SK-N-MC (cell line): Measurements from ENCODE around the gene C16orf96.
A peak's percentile ranks its signal among the peaks of the same experiment; 100 is the strongest.

Source experiments
- DNase-seq: peaks from one replicate; pipeline ENCODE4 v3.0.0-alpha.2; 2011; ENCODE audit warnings: low read depth, low spot score
- H3K27ac ChIP-seq: fragments of 200-600 bp; sonication (generic); 2 replicates; pipeline ENCODE4 v1.5.1; 2016; ENCODE audit warnings: mixed run types
- H3K36me3 ChIP-seq: fragments of 200-600 bp; sonication (generic); 2 replicates; pipeline ENCODE4 v1.6.1; 2017; ENCODE audit warnings: antibody characterized with exemption, low read length, mixed read lengths; ENCODE audit not compliant: insufficient read depth
- H3K4me3 ChIP-seq: fragments of 200-600 bp; sonication (generic); 2 replicates; pipeline ENCODE4 v1.5.1; 2016
- H3K9ac ChIP-seq: fragments of 200-600 bp; sonication (generic); 2 replicates; pipeline ENCODE4 v1.8.0; 2017; ENCODE audit warnings: mixed run types, mixed read lengths; ENCODE audit not compliant: insufficient read length
- H3K9me3 ChIP-seq: fragments of 200-600 bp; sonication (generic); 2 replicates; pipeline ENCODE4 v1.6.1; 2017; ENCODE audit warnings: low read depth, mild to moderate bottlenecking, antibody characterized with exemption, low read length, moderate library complexity, mixed read lengths
- EZH2 ChIP-seq: fragments of 200-600 bp; sonication (generic); IDR thresholded peaks from one replicate; pipeline ENCODE4 v1.6.1; 2017; ENCODE audit warnings: antibody characterized with exemption
- FOXP2 ChIP-seq: optimal IDR thresholded peaks from 2 replicates; pipeline ENCODE3; 2011; ENCODE audit warnings: mild to moderate bottlenecking, moderate library complexity; ENCODE audit not compliant: insufficient read depth; ENCODE audit errors: extremely low read length, control extremely low read depth
- POLR2AphosphoS5 ChIP-seq: IDR thresholded peaks from 2 replicates; pipeline ENCODE4 v1.6.1; 2012; ENCODE audit warnings: mild to moderate bottlenecking, low read depth, low read length, borderline replicate concordance

The C16orf96 gene

DNA sequence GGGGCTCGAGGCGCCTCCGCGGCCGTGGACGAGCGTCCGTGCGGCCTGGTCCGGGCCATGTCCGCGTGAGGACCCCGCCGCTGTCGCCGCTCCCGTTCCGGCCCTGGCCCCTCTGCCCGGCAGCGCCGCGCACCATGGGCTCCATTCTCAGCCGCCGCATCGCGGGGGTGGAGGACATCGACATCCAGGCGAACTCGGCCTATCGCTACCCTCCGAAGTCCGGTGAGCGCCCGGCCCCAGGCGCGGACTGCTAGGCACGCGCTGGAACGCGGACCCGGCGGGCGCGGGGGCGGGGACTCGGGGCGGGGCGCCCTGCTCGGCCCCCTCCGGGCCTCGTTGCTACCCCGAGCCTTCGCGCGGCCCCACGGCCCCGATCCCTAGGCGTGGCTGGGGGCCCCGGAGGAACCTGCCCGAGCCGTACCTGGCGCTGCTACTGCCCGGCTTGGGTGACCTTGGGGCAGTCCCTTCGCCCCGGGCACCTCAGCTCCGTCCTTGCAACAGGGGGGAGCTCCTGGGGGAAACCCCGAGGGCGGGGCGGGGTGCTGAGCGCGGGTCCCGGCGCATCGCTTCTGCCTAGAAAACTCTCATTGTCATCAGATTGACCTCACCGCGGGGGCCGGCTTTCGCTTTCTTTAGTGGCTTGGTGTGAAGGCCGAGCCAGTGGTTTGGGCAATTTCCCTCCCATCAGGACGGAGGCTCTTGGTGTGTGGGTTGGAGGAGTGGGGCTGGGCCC lies 68.9 kb downstream of the C16orf96 start:
- Histone ChIP-seq H3K9ac (peak overlapping the region; percentile 75), H3K4me3 (peak overlapping the region; percentile 96), H3K27ac (no peak overlapping the region), H3K36me3 (no peaks in the 10 kb centered on the region), H3K9me3 (no peaks in the 10 kb centered on the region)
- no peak for DNase-seq
- no peak for TF ChIP-seq EZH2
- TF ChIP-seq FOXP2: no peak
- TF ChIP-seq POLR2AphosphoS5: peak; percentile 31; the same call in 1 of the 2 replicates

DNA sequence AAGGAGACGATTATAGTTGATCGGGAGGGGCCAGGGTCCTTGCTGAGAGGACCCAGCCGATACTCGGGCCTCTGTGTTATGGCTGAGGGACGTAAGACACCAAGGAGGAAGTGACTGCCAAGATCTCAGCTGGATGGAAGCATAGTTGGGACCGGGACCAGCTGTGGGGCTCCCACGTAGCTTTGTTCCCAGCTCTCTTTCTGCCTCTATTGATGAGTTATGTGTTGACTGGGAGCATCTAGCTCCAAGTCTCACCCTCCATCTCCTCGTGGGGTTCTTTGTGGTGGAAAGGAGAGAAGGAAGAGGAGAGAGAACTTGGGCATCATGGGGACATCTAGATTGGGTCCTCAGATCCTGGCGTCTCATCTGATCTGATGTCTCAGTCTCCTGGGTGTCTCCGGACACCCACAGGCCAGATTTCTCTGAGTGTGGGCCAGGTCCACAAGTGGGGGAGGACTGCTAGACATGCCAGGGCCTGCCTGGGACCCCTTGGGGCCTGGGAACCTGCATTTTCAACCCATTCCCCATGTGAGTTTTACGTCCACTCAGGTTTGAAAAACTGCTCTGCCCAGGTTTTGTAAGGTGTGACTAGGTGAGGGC lies 69.5 kb downstream of the C16orf96 start:
- Histone ChIP-seq H3K27ac (no peak overlapping the region), H3K9me3 (no peaks in the 10 kb centered on the region), H3K4me3 (peak overlapping the region; percentile 96), H3K36me3 (no peaks in the 10 kb centered on the region), H3K9ac (peak overlapping the region; percentile 75)
- TF ChIP-seq FOXP2: no peak
- no peak for TF ChIP-seq EZH2
- no peak for TF ChIP-seq POLR2AphosphoS5
- no peak for DNase-seq

GRCh38 chr16:4626396-4626795 lies 70.3 kb downstream of the C16orf96 start:
- TF ChIP-seq POLR2AphosphoS5 (no peak), FOXP2 (no peak), EZH2 (no peak)
- no peak overlapping the region for H3K4me3 ChIP-seq
- no peaks in the 10 kb centered on the region for H3K9me3 ChIP-seq
- no peak overlapping the region for H3K9ac ChIP-seq
- no peaks in the 10 kb centered on the region for H3K36me3 ChIP-seq
- DNase-seq: no peak
- no peak overlapping the region for H3K27ac ChIP-seq

GRCh38 chr16:4628283-4628682 lies 72.1 kb downstream of the C16orf96 start:
- no peak overlapping the region for H3K4me3 ChIP-seq
- DNase-seq: no peak
- TF ChIP-seq FOXP2 (no peak), POLR2AphosphoS5 (no peak), EZH2 (no peak)
- H3K36me3 ChIP-seq: no peaks in the 10 kb centered on the region
- H3K9me3 ChIP-seq: no peaks in the 10 kb centered on the region
- H3K27ac ChIP-seq: no peak overlapping the region
- H3K9ac ChIP-seq: no peak overlapping the region

- DNase-seq: no peak
- H3K4me3 ChIP-seq: no peak overlapping the region
- H3K9ac ChIP-seq: no peak overlapping the region
- no peaks in the 10 kb centered on the region for H3K36me3 ChIP-seq
- no peaks in the 10 kb centered on the region for H3K9me3 ChIP-seq
- no peak for TF ChIP-seq FOXP2
- TF ChIP-seq EZH2: no peak
- no peak for TF ChIP-seq POLR2AphosphoS5
- no peak overlapping the region for H3K27ac ChIP-seq
Measured at GRCh38 chr16:4631444-4631843, 75.3 kb downstream of the C16orf96 start.

GRCh38 chr16:4633910-4634635 lies 77.9 kb downstream of the C16orf96 start:
- H3K4me3 ChIP-seq: no peak overlapping the region
- H3K36me3 ChIP-seq: no peaks in the 10 kb centered on the region
- H3K9ac ChIP-seq: no peak overlapping the region
- H3K27ac ChIP-seq: no peak overlapping the region
- DNase-seq: no peak
- TF ChIP-seq EZH2: no peak
- no peak for TF ChIP-seq POLR2AphosphoS5
- no peak for TF ChIP-seq FOXP2
- H3K9me3 ChIP-seq: no peaks in the 10 kb centered on the region

GRCh38 chr16:4634768-4635167 lies 78.6 kb downstream of the C16orf96 start:
- Histone ChIP-seq H3K36me3 (no peaks in the 10 kb centered on the region), H3K9ac (no peak overlapping the region), H3K4me3 (no peak overlapping the region), H3K27ac (no peak overlapping the region), H3K9me3 (no peaks in the 10 kb centered on the region)
- DNase-seq: no peak
- TF ChIP-seq POLR2AphosphoS5 (no peak), EZH2 (no peak), FOXP2 (no peak)

- H3K4me3 ChIP-seq: no peak overlapping the region
- no peak for DNase-seq
- no peak overlapping the region for H3K9ac ChIP-seq
- H3K9me3 ChIP-seq: no peaks in the 10 kb centered on the region
- H3K36me3 ChIP-seq: no peaks in the 10 kb centered on the region
- TF ChIP-seq FOXP2 (no peak), EZH2 (no peak), POLR2AphosphoS5 (no peak)
- H3K27ac ChIP-seq: no peak overlapping the region
Measured at GRCh38 chr16:4636196-4636595, 80.1 kb downstream of the C16orf96 start.
